H1 (cell line): Measurements from ENCODE around the gene PRKAR1B. TPM values are rescaled to one million over a fixed set of nuclear protein-coding genes. Genes with fewer than 3 reads are reported as not detected.

Experiments
- BCL11A ChIP-seq, 2 experiments: IDR thresholded peaks; one replicate each; pipeline ENCODE4 v1.6.1; 2011; ENCODE audit warnings: low read depth in 2 of 2, low read length in 2 of 2, mild to moderate bottlenecking in 2 of 2
- CBX5 ChIP-seq: fragments of 300-800, 300-1000 bp; sonication (generic); IDR thresholded peaks from 2 replicates; pipeline ENCODE4 v1.7.1; 2016; ENCODE audit warnings: antibody characterized with exemption, low read length, low read depth
- RAD21 ChIP-seq, 2 experiments: IDR thresholded peaks in 1 of 2; conservative IDR thresholded peaks in 1 of 2; 2 replicates each; pipeline ENCODE4 v1.6.1; 2011; ENCODE audit warnings: low read depth in 2 of 2, low read length in 2 of 2, improper control_type of control experiment in 1 of 2, inconsistent platforms in 1 of 2, mild to moderate bottlenecking in 1 of 2, moderate library complexity in 1 of 2
- polyA plus RNA-seq, 7 experiments: library from polyadenylated mRNA; depleted of rRNA in 3 of 7; stranded (reverse) in 5 of 7; unstranded in 2 of 7; fragments of >200 nt in 5 of 7; fragments of 200-250 nt in 2 of 7; gene quantifications; 1 replicate in 5 of 7; 2 replicates in 1 of 7; 4 replicates in 1 of 7; pipeline versions ENCODE4 v1.2.1 to v1.2.3, GENCODE V29; 2011 to 2013; ENCODE audit warnings: missing spikeins in 2 of 7, mixed read lengths in 2 of 7
- total RNA-seq: library from RNA; stranded (reverse); fragmentation: NEBNext Ultra II Directional; extraction: Animal tissue kit (Norgen Biotek cat#: 25700); gene quantifications from 2 replicates; pipeline ENCODE4 v1.2.1, GENCODE V29; 2021
- TF ChIP-seq, protein P1 (sequence below), 3 experiments: IDR thresholded peaks; 1 replicate in 2 of 3; 2 replicates in 1 of 3; pipeline versions ENCODE4 v1.5.1 to v1.6.1; 2011; ENCODE audit warnings: low read length in 3 of 3, mild to moderate bottlenecking in 3 of 3, inconsistent platforms in 2 of 3, low read depth in 1 of 3, moderate library complexity in 1 of 3; ENCODE audit not compliant: insufficient read depth in 1 of 3; ENCODE audit errors: control extremely low read depth in 1 of 3
- TF ChIP-seq, protein P2 (sequence below): IDR thresholded peaks from 2 replicates; pipeline ENCODE4 v1.6.1; 2011; ENCODE audit warnings: low read length, improper control_type of control experiment

Gene PRKAR1B
- total and polyA plus RNA-seq, 2 of the 8 experiments (the other 6 are each of a cell fraction or from before 2014, with no cell fraction given) = 12.3 to 55.7 TPM

DNA sequence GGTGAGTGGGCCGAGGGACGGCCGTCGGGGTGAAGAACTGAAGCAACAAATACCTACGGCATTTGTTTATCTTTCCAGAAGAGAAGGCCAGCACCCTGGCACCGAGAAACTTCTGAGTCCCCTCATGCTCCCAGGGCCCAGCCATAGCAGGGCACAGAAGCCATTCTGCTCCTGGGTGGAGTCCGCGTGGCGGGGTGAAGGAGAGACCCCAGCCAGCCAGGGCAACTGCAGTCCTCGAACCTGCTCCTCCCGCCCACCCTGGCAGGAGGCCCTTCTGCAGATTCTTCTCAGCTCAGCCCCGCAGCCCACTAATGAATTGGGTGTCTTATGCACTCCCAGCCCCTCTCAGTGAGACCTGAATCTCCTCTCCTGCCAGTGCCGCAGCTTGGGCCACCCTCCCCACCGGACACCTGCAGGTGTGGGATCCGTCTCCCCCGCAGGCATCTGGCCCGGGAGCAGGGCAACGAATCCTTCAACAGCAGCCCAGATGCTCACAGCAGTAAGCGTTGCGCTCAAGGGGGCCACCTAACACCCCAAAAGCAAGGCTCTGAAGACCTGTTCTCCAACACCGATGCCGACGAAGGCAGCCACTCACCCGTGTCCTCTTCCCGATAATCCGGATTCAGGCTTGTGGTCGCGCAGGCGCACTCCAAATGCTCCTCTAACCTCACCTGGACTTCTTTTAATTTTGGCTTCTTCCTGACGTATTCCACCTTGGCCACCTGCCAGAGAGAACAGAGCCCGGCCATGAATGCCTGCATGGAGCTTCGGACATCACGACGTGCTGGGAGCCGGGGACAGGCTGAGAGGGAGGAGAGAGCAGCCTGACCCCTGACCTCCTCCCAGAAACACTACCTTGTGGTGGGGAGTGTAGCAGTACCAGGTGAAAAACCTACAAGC is 226.3 kb downstream of the PRKAR1B start (continued):
- TF ChIP-seq, protein P1, sequence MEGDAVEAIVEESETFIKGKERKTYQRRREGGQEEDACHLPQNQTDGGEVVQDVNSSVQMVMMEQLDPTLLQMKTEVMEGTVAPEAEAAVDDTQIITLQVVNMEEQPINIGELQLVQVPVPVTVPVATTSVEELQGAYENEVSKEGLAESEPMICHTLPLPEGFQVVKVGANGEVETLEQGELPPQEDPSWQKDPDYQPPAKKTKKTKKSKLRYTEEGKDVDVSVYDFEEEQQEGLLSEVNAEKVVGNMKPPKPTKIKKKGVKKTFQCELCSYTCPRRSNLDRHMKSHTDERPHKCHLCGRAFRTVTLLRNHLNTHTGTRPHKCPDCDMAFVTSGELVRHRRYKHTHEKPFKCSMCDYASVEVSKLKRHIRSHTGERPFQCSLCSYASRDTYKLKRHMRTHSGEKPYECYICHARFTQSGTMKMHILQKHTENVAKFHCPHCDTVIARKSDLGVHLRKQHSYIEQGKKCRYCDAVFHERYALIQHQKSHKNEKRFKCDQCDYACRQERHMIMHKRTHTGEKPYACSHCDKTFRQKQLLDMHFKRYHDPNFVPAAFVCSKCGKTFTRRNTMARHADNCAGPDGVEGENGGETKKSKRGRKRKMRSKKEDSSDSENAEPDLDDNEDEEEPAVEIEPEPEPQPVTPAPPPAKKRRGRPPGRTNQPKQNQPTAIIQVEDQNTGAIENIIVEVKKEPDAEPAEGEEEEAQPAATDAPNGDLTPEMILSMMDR (IDR thresholded peaks at IDR 0.05; ENCODE audit: control extremely low read depth in 1 of 3, insufficient read depth in 1 of 3, low read depth in 1 of 3, low read length in 3 of 3) = no peak
- TF ChIP-seq BCL11A (IDR thresholded peaks at IDR 0.05; ENCODE audit: low read depth in 2 of 2, low read length in 2 of 2) (no peak), RAD21 (IDR thresholded peaks at IDR 0.05 in 1 of 2, conservative IDR thresholded peaks at IDR 0.05 in 1 of 2; ENCODE audit: low read depth in 2 of 2, low read length in 2 of 2) (no peak), CBX5 (no peak)
- TF ChIP-seq, protein P2, sequence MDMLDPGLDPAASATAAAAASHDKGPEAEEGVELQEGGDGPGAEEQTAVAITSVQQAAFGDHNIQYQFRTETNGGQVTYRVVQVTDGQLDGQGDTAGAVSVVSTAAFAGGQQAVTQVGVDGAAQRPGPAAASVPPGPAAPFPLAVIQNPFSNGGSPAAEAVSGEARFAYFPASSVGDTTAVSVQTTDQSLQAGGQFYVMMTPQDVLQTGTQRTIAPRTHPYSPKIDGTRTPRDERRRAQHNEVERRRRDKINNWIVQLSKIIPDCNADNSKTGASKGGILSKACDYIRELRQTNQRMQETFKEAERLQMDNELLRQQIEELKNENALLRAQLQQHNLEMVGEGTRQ = no peak
